ENCODE measurements around the gene ITGB1BP1. TPM values are rescaled to one million over a fixed set of nuclear protein-coding genes. Genes with fewer than 3 reads are reported as not detected.

ITGB1BP1 gene
- total RNA-seq, 4 donors from 2014 or later, result 59.6 to 91.4 (median 66.1) TPM

GRCh38 chr2:9358846-9359245 lies 64.5 kb downstream of the ITGB1BP1 start:
- Histone ChIP-seq H3K27ac (replicated peaks in 1 of 4) (no peak overlapping the region), H3K4me1 (no peaks in the 10 kb centered on the region), H3K36me3 (peaks cover 20 to 81% (median 65%) of the 10 kb centered on the region in 4 donors), H3K4me3 (no peak overlapping the region), H3K9me3 (no peaks in the 10 kb centered on the region), H3K27me3 (no peaks in the 10 kb centered on the region)
- 61% methylated on average over 1 of the region's 1 CpG for WGBS
- intact Hi-C loops (cut with DNase I), result no loop called here
- DNase-seq (ENCODE audit: extremely low spot score), result no peak
- TF ChIP-seq EP300 (IDR thresholded peaks at IDR 0.05) (no peak), POLR2AphosphoS5 (IDR thresholded peaks at IDR 0.05) (no peak), POLR2A (IDR thresholded peaks at IDR 0.05; ENCODE audit: low read depth) (no peak), CTCF (IDR thresholded peaks at IDR 0.05) (no peak)

GRCh38 chr2:9356261-9356660 lies 67.1 kb downstream of the ITGB1BP1 start:
- no peaks in the 10 kb centered on the region for H3K27me3 ChIP-seq
- H3K4me1 ChIP-seq, result no peaks in the 10 kb centered on the region
- H3K9me3 ChIP-seq, result no peaks in the 10 kb centered on the region
- H3K36me3 ChIP-seq, result peaks cover 20 to 89% (median 77%) of the 10 kb centered on the region in 4 donors
- no peak overlapping the region for H3K27ac ChIP-seq (replicated peaks in 1 of 4)
- H3K4me3 ChIP-seq, result no peak overlapping the region
- intact Hi-C loops (cut with DNase I), result no loop called here
- no peak for DNase-seq (ENCODE audit: extremely low spot score)
- WGBS, result 91% methylated on average over 11 of the region's 11 CpGs
- TF ChIP-seq EP300 (IDR thresholded peaks at IDR 0.05) (no peak), CTCF (IDR thresholded peaks at IDR 0.05) (no peak), POLR2AphosphoS5 (IDR thresholded peaks at IDR 0.05) (no peak), POLR2A (IDR thresholded peaks at IDR 0.05; ENCODE audit: low read depth) (no peak)

GRCh38 chr2:9355716-9356115 lies 67.6 kb downstream of the ITGB1BP1 start:
- intact Hi-C loops (cut with DNase I), result no loop called here
- no peak overlapping the region for H3K27ac ChIP-seq (replicated peaks in 1 of 4)
- no peak for TF ChIP-seq POLR2AphosphoS5 (IDR thresholded peaks at IDR 0.05)
- no peak for TF ChIP-seq EP300 (IDR thresholded peaks at IDR 0.05)
- TF ChIP-seq POLR2A (IDR thresholded peaks at IDR 0.05; ENCODE audit: low read depth), result no peak
- no peak for TF ChIP-seq CTCF (IDR thresholded peaks at IDR 0.05)
- H3K27me3 ChIP-seq, result no peaks in the 10 kb centered on the region
- H3K4me3 ChIP-seq, result no peak overlapping the region
- DNase-seq (ENCODE audit: extremely low spot score), result no peak
- no peaks in the 10 kb centered on the region for H3K4me1 ChIP-seq
- no peaks in the 10 kb centered on the region for H3K9me3 ChIP-seq
- H3K36me3 ChIP-seq, result peaks cover 20 to 89% (median 80%) of the 10 kb centered on the region in 4 donors
- WGBS, result 83% methylated on average over 4 of the region's 4 CpGs

GRCh38 chr2:9355270-9355669 lies 68.1 kb downstream of the ITGB1BP1 start:
- TF ChIP-seq POLR2A (IDR thresholded peaks at IDR 0.05; ENCODE audit: low read depth) (no peak), CTCF (IDR thresholded peaks at IDR 0.05) (no peak), POLR2AphosphoS5 (IDR thresholded peaks at IDR 0.05) (no peak), EP300 (IDR thresholded peaks at IDR 0.05) (no peak)
- WGBS, result 88% methylated on average over 3 of the region's 3 CpGs
- Histone ChIP-seq H3K4me1 (no peaks in the 10 kb centered on the region), H3K4me3 (no peak overlapping the region), H3K27me3 (no peaks in the 10 kb centered on the region), H3K9me3 (no peaks in the 10 kb centered on the region), H3K36me3 (peaks cover 20 to 91% (median 81%) of the 10 kb centered on the region in 4 donors), H3K27ac (replicated peaks in 1 of 4) (no peak overlapping the region)
- no peak for DNase-seq (ENCODE audit: extremely low spot score)
- intact Hi-C loops (cut with DNase I), result no loop called here

DNA sequence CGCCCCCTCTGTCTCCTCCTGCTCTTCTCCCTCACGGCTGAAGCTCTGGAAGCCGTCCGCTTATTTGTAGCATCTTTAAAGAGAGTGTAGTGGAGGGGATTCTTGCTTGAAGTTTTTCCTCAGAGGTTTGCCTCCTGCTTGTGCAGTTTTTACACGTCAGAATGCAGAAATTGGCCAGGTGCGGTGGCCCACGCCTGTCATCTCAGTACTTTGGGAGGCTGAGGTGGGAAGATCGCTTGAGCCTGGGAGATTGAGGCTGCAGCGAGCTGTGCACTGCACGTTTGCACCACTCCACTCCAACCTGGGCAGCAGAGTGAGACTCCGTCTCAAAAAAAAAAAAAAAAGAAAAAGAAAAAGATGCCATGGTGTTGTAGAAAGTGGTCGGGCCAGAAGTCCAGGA lies 69.0 kb downstream of the ITGB1BP1 start:
- no peak overlapping the region for H3K27ac ChIP-seq (replicated peaks in 1 of 4)
- no peaks in the 10 kb centered on the region for H3K27me3 ChIP-seq
- H3K4me3 ChIP-seq, result no peak overlapping the region
- TF ChIP-seq POLR2AphosphoS5 (IDR thresholded peaks at IDR 0.05) (no peak), CTCF (IDR thresholded peaks at IDR 0.05) (no peak), POLR2A (IDR thresholded peaks at IDR 0.05; ENCODE audit: low read depth) (no peak), EP300 (IDR thresholded peaks at IDR 0.05) (no peak)
- H3K4me1 ChIP-seq, result no peaks in the 10 kb centered on the region
- 91% methylated on average over 12 of the region's 12 CpGs for WGBS
- no peaks in the 10 kb centered on the region for H3K9me3 ChIP-seq
- intact Hi-C loops (cut with DNase I), result no loop called here
- DNase-seq (ENCODE audit: extremely low spot score), result no peak
- H3K36me3 ChIP-seq, result peaks cover 19 to 83% (median 74%) of the 10 kb centered on the region in 4 donors
